ENCODE data around the gene IFNA6. TPM values are rescaled to one million over a fixed set of nuclear protein-coding genes. Genes with fewer than 3 reads are reported as not detected.

Gene IFNA6
- total RNA-seq = not detected in 2 replicates

DNA sequence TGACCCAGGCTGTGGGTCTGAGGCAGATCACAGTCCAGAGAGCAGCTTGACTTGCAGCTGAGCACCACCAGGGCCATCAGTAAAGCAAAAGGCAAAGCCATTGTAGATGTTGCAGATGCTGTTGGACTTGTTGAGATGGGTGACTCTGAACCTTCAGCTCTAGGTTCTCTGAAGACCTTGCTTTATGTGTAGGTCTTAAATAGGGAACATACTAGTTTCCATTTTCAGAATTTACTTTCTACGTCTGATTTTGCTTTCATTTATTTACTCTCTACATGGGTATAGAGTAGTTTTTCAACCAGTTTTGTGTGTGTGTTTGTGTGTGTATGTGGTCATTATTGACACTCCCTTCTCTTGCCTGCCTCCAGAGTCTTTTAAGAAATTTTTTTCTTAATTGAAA, at the start of gene IFNA6:
Gene IFNA6, minus strand, starts transcription at position 101 of the 400 bp plus-strand sequence. Its CDS starts 0 bp downstream, at position 101.

DNA sequence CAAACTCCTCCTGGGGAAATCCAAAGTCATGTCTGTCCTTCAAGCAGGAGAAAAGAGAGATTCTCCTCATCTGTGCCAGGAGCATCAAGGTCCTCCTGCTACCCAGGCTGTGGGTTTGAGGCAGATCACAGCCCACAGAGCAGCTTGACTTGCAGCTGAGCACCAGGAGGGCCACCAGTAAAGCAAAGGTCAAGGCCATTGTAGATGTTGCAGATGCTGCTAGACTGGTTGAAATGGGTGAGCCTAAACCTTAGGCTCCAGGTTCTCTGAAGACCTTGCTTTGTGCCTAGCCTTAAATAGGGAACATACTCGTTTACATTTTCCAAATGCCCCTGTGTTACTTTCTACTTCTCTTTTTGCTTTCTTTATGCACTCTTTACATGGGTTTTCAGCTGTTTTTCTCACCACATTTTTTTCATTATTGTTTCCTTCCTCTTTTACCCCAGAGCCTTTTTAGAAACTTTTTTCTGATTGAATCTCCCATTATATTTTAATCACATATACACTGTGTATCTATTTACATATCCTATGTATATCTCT, 34.5 kb upstream of the IFNA6 start, which contains the start of gene IFNA2:
Gene IFNA2, minus strand, starts transcription at position 268 of the 540 bp plus-strand sequence. Its CDS starts 69 bp downstream, at position 199.

DNA sequence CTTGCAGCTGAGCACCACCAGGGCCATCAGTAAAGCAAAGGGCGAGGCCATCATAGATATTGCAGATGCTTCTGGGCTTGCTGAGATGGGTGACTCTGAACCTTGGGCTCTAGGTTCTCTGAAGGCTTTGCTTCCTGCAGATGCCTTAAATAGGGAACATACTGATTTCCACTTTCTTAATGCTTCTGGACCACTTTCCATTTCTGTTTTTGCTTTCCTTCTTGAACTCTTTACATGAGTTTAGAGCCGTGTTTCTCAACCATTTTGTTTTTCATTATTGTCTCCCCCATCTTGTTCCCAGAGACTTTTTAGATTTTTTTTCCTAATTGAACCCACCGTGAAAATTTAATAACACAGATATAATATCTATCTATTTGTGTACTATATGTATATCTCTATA, 17.3 kb upstream of the IFNA6 start, which contains the start of gene IFNA13:
Gene IFNA13, minus strand, starts transcription at position 101 of the 400 bp plus-strand sequence. Its CDS starts 47 bp downstream, at position 54.

DNA sequence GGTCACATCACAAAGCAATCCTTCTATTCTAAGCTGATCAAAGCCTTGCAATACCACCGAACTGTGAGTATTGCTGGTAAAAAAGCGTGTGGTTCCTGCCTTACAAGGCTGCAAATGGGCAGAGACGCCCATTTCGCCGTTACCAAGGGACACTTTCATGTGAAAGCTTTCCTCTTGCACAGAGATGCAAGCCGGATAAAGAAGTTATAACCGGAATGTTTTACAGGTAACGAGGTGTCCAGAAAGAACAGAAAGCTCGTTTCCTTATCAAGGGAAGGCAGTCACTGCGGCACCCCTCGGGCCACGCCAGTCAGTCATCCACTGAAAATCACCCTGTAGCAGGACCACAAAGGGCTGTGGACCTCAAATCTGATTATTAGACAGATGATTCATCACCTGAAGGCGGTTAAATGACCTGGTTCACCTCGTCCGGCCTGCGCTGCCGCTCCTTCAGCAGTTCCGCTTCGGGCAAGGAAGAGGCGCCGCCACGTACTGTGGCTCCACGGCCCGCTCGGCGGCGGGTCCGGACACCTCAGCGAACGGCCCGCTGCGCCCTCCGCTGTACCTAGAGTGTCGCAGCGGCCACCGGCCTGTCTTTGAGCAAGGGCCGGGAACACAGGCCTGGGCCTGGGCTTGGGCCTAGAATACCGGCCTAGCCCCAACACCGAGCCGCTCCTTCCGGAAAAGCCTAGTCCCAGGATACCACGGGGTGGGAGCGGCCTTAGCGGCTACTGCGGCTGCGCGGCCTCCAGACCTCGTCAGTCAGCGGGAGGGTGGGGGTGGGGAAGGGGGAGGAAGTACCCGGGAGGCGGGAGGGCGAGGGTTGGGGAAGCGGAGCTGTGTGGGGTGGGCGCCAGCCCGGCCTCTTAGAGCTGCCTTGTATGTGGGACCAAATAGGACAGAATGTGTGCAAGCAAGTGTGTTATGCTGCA, 15.7 kb downstream of the IFNA6 start, which contains the start of gene KLHL9:
Gene KLHL9, minus strand, starts transcription at position 704 of the 932 bp plus-strand sequence. Its CDS starts 545 bp downstream, at position 159.

DNA sequence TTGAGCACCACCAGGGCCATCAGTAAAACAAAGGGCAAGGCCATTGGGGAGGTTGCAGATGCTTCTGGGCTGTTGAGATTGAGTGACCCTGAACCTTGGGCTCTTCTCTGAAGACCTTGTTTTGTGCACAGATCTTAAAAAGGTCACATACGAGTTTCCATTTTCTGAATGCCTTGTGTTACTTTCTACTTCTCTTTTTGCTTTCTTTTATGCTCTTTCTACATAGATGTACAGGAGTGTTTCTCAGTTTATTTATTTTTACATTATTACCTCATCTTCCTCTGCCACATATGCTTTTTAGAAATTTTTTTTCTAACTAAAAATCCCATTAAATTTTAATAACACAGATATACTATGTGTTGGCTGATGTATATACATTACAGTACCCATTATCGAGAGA, 45.5 kb downstream of the IFNA6 start, which contains the start of gene IFNA5:
Gene IFNA5, minus strand, starts transcription at position 101 of the 400 bp plus-strand sequence. Its CDS starts 57 bp downstream, at position 44.

Other genes starting within 250 kb of the IFNA6 start
- gene IFNW1, start 209.1 kb downstream of the IFNA6 start, total RNA-seq = not detected in 2 replicates
- gene IFNA21, start 184.2 kb downstream of the IFNA6 start, total RNA-seq = not detected in 2 replicates
- gene IFNA4, start 163.3 kb downstream of the IFNA6 start, total RNA-seq = not detected in 2 replicates
- not detected in 2 replicates for gene IFNA7, start 148.7 kb downstream of the IFNA6 start, total RNA-seq
- gene IFNA10, start 143.7 kb downstream of the IFNA6 start, total RNA-seq = not detected in 2 replicates
- not detected in 2 replicates for gene IFNA16, start 133.6 kb downstream of the IFNA6 start, total RNA-seq
- not detected in 2 replicates for gene IFNA17, start 122.7 kb downstream of the IFNA6 start, total RNA-seq
- gene IFNA14, start 110.9 kb downstream of the IFNA6 start, total RNA-seq = not detected in 2 replicates
- 0.14 TPM in 1 of 2 replicates, not detected in the other for gene IFNA5, start 45.6 kb downstream of the IFNA6 start, total RNA-seq
- gene KLHL9, start 15.5 kb downstream of the IFNA6 start, total RNA-seq = 25.6 and 42.7 TPM in 2 replicates
- not detected in 2 replicates for gene IFNA13, start 17.2 kb upstream of the IFNA6 start, total RNA-seq
- gene IFNA2, start 34.5 kb upstream of the IFNA6 start, total RNA-seq = not detected in 2 replicates
- gene IFNA8, start 58.2 kb upstream of the IFNA6 start, total RNA-seq = not detected in 2 replicates
- 0.14 TPM in 1 of 2 replicates, not detected in the other for gene IFNA1, start 89.6 kb upstream of the IFNA6 start, total RNA-seq
- gene IFNE, start 131.4 kb upstream of the IFNA6 start, total RNA-seq = 8.8 and 22.3 TPM in 2 replicates